Ectodermal cell (in vitro differentiated cells): Measurements from ENCODE around the gene G6PC1.
"Not testable (repeated sequence)": the region's sequence is repeated elsewhere in the genome, so short reads cannot be mapped to it uniquely, and the experiment has no call there.

Source experiments
- H3K27ac ChIP-seq: 2 replicates; pipeline ENCODE4 v1.7.0; 2013; ENCODE audit warnings: mild to moderate bottlenecking, low read depth, low read length; ENCODE audit not compliant: insufficient read depth, poor library complexity, severe bottlenecking
- H3K27me3 ChIP-seq: 2 replicates; pipeline ENCODE4 v1.7.0; 2013; ENCODE audit warnings: mild to moderate bottlenecking, low read length; ENCODE audit not compliant: insufficient read depth, control insufficient read depth, poor library complexity, severe bottlenecking
- H3K36me3 ChIP-seq: one replicate; pipeline ENCODE4 v1.7.0; 2013; ENCODE audit warnings: low read length; ENCODE audit not compliant: control insufficient read depth, insufficient read depth
- H3K4me1 ChIP-seq: one replicate; pipeline ENCODE4 v1.7.0; 2013; ENCODE audit warnings: low read length; ENCODE audit not compliant: control insufficient read depth, insufficient read depth
- H3K4me3 ChIP-seq: 2 replicates; pipeline ENCODE4 v1.7.0; 2013; ENCODE audit warnings: low read depth, low read length, control low read depth; ENCODE audit not compliant: insufficient read depth
- H3K9me3 ChIP-seq: 2 replicates; pipeline ENCODE4 v1.7.0; 2013; ENCODE audit warnings: mild to moderate bottlenecking, low read length, moderate library complexity; ENCODE audit not compliant: control insufficient read depth
- WGBS, 2 experiments: methylation state at CpG; one replicate each; pipeline ENCODE4 v1.1.7; 2013; ENCODE audit warnings: missing lambda C conversion rate in 2 of 2; 5-methylcytosine and 5-hydroxymethylcytosine counted together

Gene G6PC1

DNA sequence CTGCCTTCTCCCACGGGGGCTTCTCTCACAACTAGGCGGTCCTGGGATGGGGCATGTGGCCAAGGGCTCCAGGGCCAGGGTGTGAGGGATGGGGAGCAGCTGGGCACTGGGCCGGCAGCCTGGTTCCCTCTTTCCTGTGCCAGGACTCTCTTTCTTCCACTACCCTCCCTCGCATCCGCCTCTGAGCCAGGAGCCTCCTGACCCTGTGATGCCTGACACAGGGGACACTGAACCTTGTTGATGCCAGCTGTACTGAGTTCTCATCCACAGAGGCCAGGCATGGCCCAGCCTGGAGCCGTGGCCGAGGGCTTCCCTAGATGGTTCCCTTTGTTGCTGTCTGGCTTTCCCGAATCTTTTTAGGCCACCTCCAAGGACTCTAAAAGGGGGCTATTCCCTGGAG, 44.1 kb upstream of the G6PC1 start:
- not testable (repeated sequence) for H3K27ac ChIP-seq, H3K27me3 ChIP-seq, H3K36me3 ChIP-seq, H3K4me1 ChIP-seq, H3K4me3 ChIP-seq, H3K9me3 ChIP-seq
- 93 to 94% methylated on average over 6 of the region's 8 CpGs for WGBS, 2 experiments

DNA sequence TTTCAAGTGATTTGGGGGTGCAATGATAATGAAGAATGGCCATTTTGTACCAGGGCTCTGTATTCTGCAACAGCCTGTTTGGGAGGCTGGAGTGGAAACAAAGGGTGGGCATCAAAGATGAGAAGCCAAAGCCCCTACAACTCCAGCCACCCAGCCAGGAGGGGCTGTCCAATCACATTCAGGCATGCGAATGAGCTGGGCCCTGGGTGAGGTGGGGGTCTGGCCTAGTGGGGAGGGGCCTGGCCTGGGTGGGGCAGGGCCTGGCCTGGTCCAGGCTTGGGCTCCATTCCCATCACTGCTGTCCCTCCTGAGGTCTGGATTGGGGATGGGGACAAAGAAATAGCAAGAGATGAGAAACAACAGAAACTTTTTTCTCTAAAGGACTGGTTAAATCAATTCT, 43.2 kb upstream of the G6PC1 start:
- H3K9me3 ChIP-seq = no peaks in the 10 kb centered on the region
- 76 to 100% methylated on average over 1 of the region's 1 CpG for WGBS, 2 experiments
- no peak overlapping the region for H3K27ac ChIP-seq
- no peak overlapping the region for H3K4me3 ChIP-seq
- no peaks in the 10 kb centered on the region for H3K36me3 ChIP-seq
- no peaks in the 10 kb centered on the region for H3K27me3 ChIP-seq
- no peaks in the 10 kb centered on the region for H3K4me1 ChIP-seq

- Histone ChIP-seq H3K4me1 (no peaks in the 10 kb centered on the region), H3K9me3 (no peaks in the 10 kb centered on the region), H3K36me3 (no peaks in the 10 kb centered on the region), H3K27ac (no peak overlapping the region), H3K27me3 (no peaks in the 10 kb centered on the region), H3K4me3 (no peak overlapping the region)
- WGBS, 2 experiments = 82 to 85% methylated on average over 7 of the region's 7 CpGs
Measured at GRCh38 chr17:42865638-42866094, 34.9 kb upstream of the G6PC1 start.

- Histone ChIP-seq H3K4me1 (no peaks in the 10 kb centered on the region), H3K36me3 (no peaks in the 10 kb centered on the region), H3K27ac (no peak overlapping the region), H3K27me3 (no peaks in the 10 kb centered on the region), H3K9me3 (no peaks in the 10 kb centered on the region), H3K4me3 (no peak overlapping the region)
- WGBS, 2 experiments = 93 to 95% methylated on average over 4 of the region's 4 CpGs
Measured at GRCh38 chr17:42866216-42866615, 34.4 kb upstream of the G6PC1 start.

DNA sequence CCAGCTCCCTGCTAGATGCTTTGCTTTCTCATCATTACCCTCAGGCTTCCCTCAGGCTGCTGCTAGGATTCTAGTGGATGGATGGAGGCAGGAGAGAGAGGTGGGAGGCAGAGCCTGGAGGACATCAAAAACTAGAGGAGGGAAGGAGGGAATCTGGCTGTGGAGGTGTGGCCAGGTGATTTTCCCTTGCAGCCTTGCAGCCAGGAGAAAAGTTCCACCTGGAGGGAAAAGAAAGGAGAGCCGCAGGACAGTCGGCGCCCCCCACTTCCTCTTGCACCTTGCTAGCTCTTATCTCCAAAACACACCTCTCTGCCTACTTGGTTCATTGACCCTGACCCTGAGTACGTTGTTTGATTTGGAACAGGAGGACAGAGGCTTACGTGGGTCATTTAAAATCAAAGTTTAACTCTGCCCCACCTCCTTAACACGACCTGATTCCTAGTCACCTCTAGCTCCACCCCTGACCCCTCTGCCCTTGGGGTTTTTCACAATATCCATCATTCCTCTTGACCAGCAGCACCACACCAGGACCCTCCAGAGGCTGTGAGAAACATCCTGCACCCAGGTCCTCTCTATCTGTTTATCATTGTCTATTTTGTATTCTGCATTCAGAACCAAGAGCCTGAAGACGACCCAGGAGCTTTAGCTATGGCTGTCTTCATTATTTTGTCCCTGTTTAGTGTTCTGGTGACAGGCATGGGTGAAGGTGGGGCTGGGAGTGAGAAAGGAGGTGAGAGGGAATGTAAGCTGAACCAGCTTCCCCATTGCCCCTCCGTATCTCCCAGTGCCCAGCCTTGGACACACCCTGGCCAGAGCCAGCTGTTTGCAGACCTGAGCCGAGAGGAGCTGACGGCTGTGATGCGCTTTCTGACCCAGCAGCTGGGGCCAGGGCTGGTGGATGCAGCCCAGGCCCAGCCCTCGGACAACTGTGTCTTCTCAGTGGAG, 33.7 kb upstream of the G6PC1 start:
- H3K36me3 ChIP-seq = no peaks in the 10 kb centered on the region
- WGBS, 2 experiments = 79 to 89% methylated on average over 11 to 12 of the region's 12 CpGs
- H3K4me3 ChIP-seq = no peak overlapping the region
- H3K9me3 ChIP-seq = no peaks in the 10 kb centered on the region
- no peaks in the 10 kb centered on the region for H3K4me1 ChIP-seq
- H3K27me3 ChIP-seq = no peaks in the 10 kb centered on the region
- no peak overlapping the region for H3K27ac ChIP-seq

- H3K27ac ChIP-seq, H3K9me3 ChIP-seq, H3K36me3 ChIP-seq, H3K4me1 ChIP-seq, H3K4me3 ChIP-seq, H3K27me3 ChIP-seq: not testable (repeated sequence)
- WGBS, 2 experiments = 95 to 96% methylated on average over 17 to 20 of the region's 21 CpGs
Measured at GRCh38 chr17:42867694-42868261, 32.8 kb upstream of the G6PC1 start.

GRCh38 chr17:42868338-42868737, 32.3 kb upstream of the G6PC1 start:
- H3K4me1 ChIP-seq = no peaks in the 10 kb centered on the region
- WGBS, 2 experiments = 94 to 96% methylated on average over 12 of the region's 12 CpGs
- H3K4me3 ChIP-seq = no peak overlapping the region
- no peak overlapping the region for H3K27ac ChIP-seq
- no peaks in the 10 kb centered on the region for H3K36me3 ChIP-seq
- H3K27me3 ChIP-seq = no peaks in the 10 kb centered on the region
- no peaks in the 10 kb centered on the region for H3K9me3 ChIP-seq

GRCh38 chr17:42871647-42872046, 29.0 kb upstream of the G6PC1 start:
- WGBS, 2 experiments = 90 to 94% methylated on average over 4 of the region's 4 CpGs
- Histone ChIP-seq H3K4me1 (no peaks in the 10 kb centered on the region), H3K27ac (no peak overlapping the region), H3K9me3 (no peaks in the 10 kb centered on the region), H3K4me3 (no peak overlapping the region), H3K27me3 (no peaks in the 10 kb centered on the region), H3K36me3 (no peaks in the 10 kb centered on the region)

DNA sequence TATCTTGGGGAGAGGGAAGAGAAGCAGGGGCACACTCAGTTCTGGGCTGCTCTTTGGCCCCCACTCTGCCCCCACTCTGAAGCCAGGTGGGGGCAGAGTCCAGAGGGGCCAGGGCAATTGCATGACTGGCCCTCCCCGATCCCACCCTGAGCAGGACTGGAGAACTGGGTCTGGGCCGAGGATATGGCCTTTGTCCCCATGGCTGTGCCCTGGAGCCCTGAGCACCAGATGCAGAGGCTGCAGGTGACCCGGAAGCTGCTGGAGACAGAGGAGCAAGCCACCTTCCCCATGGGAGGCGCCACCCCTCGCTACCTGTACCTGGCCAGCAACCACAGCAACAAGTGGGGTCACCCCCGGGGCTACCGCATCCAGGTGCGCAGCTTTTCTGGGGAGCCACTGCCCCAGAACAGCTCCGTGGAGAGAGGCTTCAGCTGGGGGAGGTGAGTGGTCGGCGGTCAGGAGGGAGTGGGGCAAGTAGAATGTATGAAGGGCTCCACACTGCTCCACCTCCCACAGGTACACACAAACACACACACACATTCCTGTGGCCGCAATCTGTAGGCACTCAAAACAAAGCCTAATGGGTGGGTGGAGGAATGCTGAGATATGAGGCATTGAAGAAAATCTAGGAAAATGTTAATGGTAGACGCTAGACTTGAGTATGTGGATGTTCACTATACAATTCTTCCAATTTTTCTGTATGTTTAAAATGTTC, 28.2 kb upstream of the G6PC1 start:
- 93 to 95% methylated on average over 11 to 12 of the region's 13 CpGs for WGBS, 2 experiments
- Histone ChIP-seq H3K36me3 (no peaks in the 10 kb centered on the region), H3K4me3 (no peak overlapping the region), H3K27me3 (no peaks in the 10 kb centered on the region), H3K9me3 (no peaks in the 10 kb centered on the region), H3K27ac (no peak overlapping the region), H3K4me1 (no peaks in the 10 kb centered on the region)

- Histone ChIP-seq H3K4me1 (no peaks in the 10 kb centered on the region), H3K9me3 (no peaks in the 10 kb centered on the region), H3K27ac (no peak overlapping the region), H3K27me3 (no peaks in the 10 kb centered on the region), H3K4me3 (no peak overlapping the region), H3K36me3 (no peaks in the 10 kb centered on the region)
- 81 to 82% methylated on average over 6 of the region's 6 CpGs for WGBS, 2 experiments
Measured at GRCh38 chr17:42873315-42873714, 27.3 kb upstream of the G6PC1 start.
